Astrocyte (in vitro differentiated cells and primary cell): ENCODE results near the gene SSTR4. TPM values are rescaled to one million over a fixed set of nuclear protein-coding genes. Genes with fewer than 3 reads are reported as not detected.

Experiments used
- DNase-seq: peaks from one replicate; pipeline ENCODE4 v3.0.0-alpha.2; 2010; ENCODE audit warnings: low read depth
- FAIRE-seq: peaks from 2 replicates; lab custom pipeline; 2011; peaks lifted over from hg19 to GRCh38; lab: Jason Lieb, UNC
- H2AFZ ChIP-seq: 2 replicates; pipeline ENCODE4 v1.6.0; 2012; ENCODE audit warnings: low read depth, low read length, inconsistent platforms
- H3K27ac ChIP-seq: 2 replicates; pipeline ENCODE4 v1.5.1; 2011; ENCODE audit warnings: low read depth, low read length, inconsistent platforms
- H3K27me3 ChIP-seq: 2 replicates; pipeline ENCODE4 v1.6.0; 2011; ENCODE audit warnings: low read length, inconsistent platforms; ENCODE audit not compliant: insufficient read depth
- H3K36me3 ChIP-seq: 2 replicates; pipeline ENCODE4 v1.5.1; 2011; ENCODE audit warnings: low read length, inconsistent platforms; ENCODE audit not compliant: insufficient read depth
- H3K4me1 ChIP-seq: 2 replicates; pipeline ENCODE4 v1.5.1; 2011; ENCODE audit warnings: low read length, inconsistent platforms; ENCODE audit not compliant: insufficient read depth
- H3K4me2 ChIP-seq: 2 replicates; pipeline ENCODE4 v1.6.0; 2012; ENCODE audit warnings: low read length, inconsistent platforms
- H3K4me3 ChIP-seq: 2 replicates; pipeline ENCODE4 v1.5.1; 2011; ENCODE audit warnings: low read depth, mild to moderate bottlenecking, low read length, inconsistent platforms; ENCODE audit not compliant: insufficient read depth
- H3K79me2 ChIP-seq: 2 replicates; pipeline ENCODE4 v1.6.0; 2012; ENCODE audit warnings: mild to moderate bottlenecking, low read length, inconsistent platforms; ENCODE audit not compliant: insufficient read depth
- H3K9ac ChIP-seq: 2 replicates; pipeline ENCODE4 v1.6.0; 2012; ENCODE audit warnings: mild to moderate bottlenecking, low read length, inconsistent platforms
- H3K9me3 ChIP-seq: 2 replicates; pipeline ENCODE4 v1.5.1; 2012; ENCODE audit warnings: low read depth, mild to moderate bottlenecking, low read length, inconsistent platforms; ENCODE audit not compliant: insufficient read depth
- H4K20me1 ChIP-seq: 2 replicates; pipeline ENCODE4 v1.6.0; 2012; ENCODE audit warnings: low read length, inconsistent platforms; ENCODE audit not compliant: insufficient read depth
- H3K27ac Mint-ChIP-seq: one replicate; pipeline ENCODE4 v1.8.0; 2021; ENCODE audit warnings: mild to moderate bottlenecking, mixed read lengths; ENCODE audit not compliant: unreplicated experiment
- H3K27me3 Mint-ChIP-seq: one replicate; pipeline ENCODE4 v1.8.0; 2021; ENCODE audit warnings: low read depth, mixed read lengths; ENCODE audit not compliant: unreplicated experiment
- H3K36me3 Mint-ChIP-seq: one replicate; pipeline ENCODE4 v1.8.0; 2021; ENCODE audit warnings: low read depth, mixed read lengths; ENCODE audit not compliant: unreplicated experiment
- H3K4me1 Mint-ChIP-seq: one replicate; pipeline ENCODE4 v1.8.0; 2021; ENCODE audit warnings: low read depth, mixed read lengths; ENCODE audit not compliant: unreplicated experiment
- H3K4me3 Mint-ChIP-seq: one replicate; pipeline ENCODE4 v1.8.0; 2021; ENCODE audit warnings: mild to moderate bottlenecking, moderate library complexity, mixed read lengths; ENCODE audit not compliant: unreplicated experiment
- H3K9me3 Mint-ChIP-seq: one replicate; pipeline ENCODE4 v1.8.0; 2021; ENCODE audit warnings: mild to moderate bottlenecking, mixed read lengths; ENCODE audit not compliant: unreplicated experiment
- CTCF ChIP-seq: IDR thresholded peaks from 2 replicates; pipeline ENCODE4 v1.5.1; 2011; ENCODE audit warnings: low read depth, mild to moderate bottlenecking, inconsistent platforms, low read length, moderate library complexity; ENCODE audit not compliant: insufficient read depth
- EZH2 ChIP-seq: IDR thresholded peaks from 2 replicates; pipeline ENCODE4 v1.6.1; 2012; ENCODE audit warnings: mild to moderate bottlenecking, low read length, inconsistent platforms; ENCODE audit not compliant: insufficient read depth
- total RNA-seq: library from RNA; stranded (reverse); gene quantifications from 2 replicates; pipeline ENCODE4 v1.2.1, GENCODE V29; 2021

Gene SSTR4
- total RNA-seq, 1 donor from 2014 or later, result not detected

- Histone ChIP-seq H3K4me2 (no peak overlapping the region), H3K27me3 (no peaks in the 10 kb centered on the region), H3K9me3 (no peaks in the 10 kb centered on the region), H3K79me2 (no peaks in the 10 kb centered on the region), H3K4me1 (no peaks in the 10 kb centered on the region), H4K20me1 (no peaks in the 10 kb centered on the region), H3K27ac (no peak overlapping the region), H3K9ac (no peak overlapping the region), H3K4me3 (no peak overlapping the region), H2AFZ (no peak overlapping the region), H3K36me3 (no peaks in the 10 kb centered on the region)
- DNase-seq, result no peak
- no peak overlapping the region for H3K27ac Mint-ChIP-seq
- no peaks in the 10 kb centered on the region for H3K9me3 Mint-ChIP-seq
- H3K36me3 Mint-ChIP-seq, result no peaks in the 10 kb centered on the region
- no peak for FAIRE-seq
- no peaks in the 10 kb centered on the region for H3K4me1 Mint-ChIP-seq
- no peak for TF ChIP-seq EZH2
- no peak for TF ChIP-seq CTCF
- no peak overlapping the region for H3K4me3 Mint-ChIP-seq
- peaks cover 6% of the 10 kb centered on the region for H3K27me3 Mint-ChIP-seq
Measured at GRCh38 chr20:23071996-23072395, 36.9 kb downstream of the SSTR4 start.

- TF ChIP-seq EZH2 (no peak), CTCF (no peak)
- Mint-ChIP-seq H3K27me3 (peaks cover 5% of the 10 kb centered on the region), H3K9me3 (no peaks in the 10 kb centered on the region), H3K27ac (no peak overlapping the region), H3K4me3 (no peak overlapping the region), H3K4me1 (no peaks in the 10 kb centered on the region), H3K36me3 (no peaks in the 10 kb centered on the region)
- H3K4me3 ChIP-seq, result no peak overlapping the region
- no peak overlapping the region for H2AFZ ChIP-seq
- H3K27me3 ChIP-seq, result no peaks in the 10 kb centered on the region
- no peak for FAIRE-seq
- H3K4me2 ChIP-seq, result no peak overlapping the region
- no peak overlapping the region for H3K27ac ChIP-seq
- no peaks in the 10 kb centered on the region for H3K4me1 ChIP-seq
- no peak for DNase-seq
- no peak overlapping the region for H3K9ac ChIP-seq
- no peaks in the 10 kb centered on the region for H3K36me3 ChIP-seq
- H3K79me2 ChIP-seq, result no peaks in the 10 kb centered on the region
- no peaks in the 10 kb centered on the region for H3K9me3 ChIP-seq
- H4K20me1 ChIP-seq, result no peaks in the 10 kb centered on the region
Measured at GRCh38 chr20:23072892-23073586, 37.9 kb downstream of the SSTR4 start.

GRCh38 chr20:23074052-23074451 lies 38.9 kb downstream of the SSTR4 start:
- H3K9me3 ChIP-seq, result no peaks in the 10 kb centered on the region
- no peak overlapping the region for H3K4me3 ChIP-seq
- no peak overlapping the region for H2AFZ ChIP-seq
- Mint-ChIP-seq H3K4me1 (no peaks in the 10 kb centered on the region), H3K27ac (no peak overlapping the region), H3K4me3 (no peak overlapping the region), H3K27me3 (peaks cover 11% of the 10 kb centered on the region), H3K36me3 (no peaks in the 10 kb centered on the region), H3K9me3 (no peaks in the 10 kb centered on the region)
- no peak for DNase-seq
- H3K27me3 ChIP-seq, result no peaks in the 10 kb centered on the region
- TF ChIP-seq EZH2 (no peak), CTCF (no peak)
- no peak overlapping the region for H3K27ac ChIP-seq
- no peaks in the 10 kb centered on the region for H3K79me2 ChIP-seq
- H4K20me1 ChIP-seq, result no peaks in the 10 kb centered on the region
- no peak overlapping the region for H3K9ac ChIP-seq
- H3K4me2 ChIP-seq, result no peak overlapping the region
- H3K4me1 ChIP-seq, result no peaks in the 10 kb centered on the region
- no peak for FAIRE-seq
- no peaks in the 10 kb centered on the region for H3K36me3 ChIP-seq
